ENCODE measurements around the gene CTDSP1. TPM values are rescaled to one million over a fixed set of nuclear protein-coding genes. Genes with fewer than 3 reads are reported as not detected.

CTDSP1 gene
- total RNA-seq, result 10 to 100 TPM; 64.4 to 69.7 TPM

- Mint-ChIP-seq H3K4me3 (peak within 1 kb of the TSS; percentile 91), H3K9me3 (no peaks in the 10 kb centered on the region), H3K36me3 (peaks cover 14% of the 10 kb centered on the region), H3K4me1 (ENCODE audit: low read depth) (peaks cover 47% of the 10 kb centered on the region), H3K27ac (peak within 1 kb of the TSS; percentile 90), H3K27me3 (no peaks in the 10 kb centered on the region)
- POLR2A ChIA-PET, result interaction anchor here (1.1 to 1.2 kb wide), 2 partner anchors 170 to 260 kb away, joined by 3 read pairs; partner anchors contain the start of genes BCS1L and ZNF142
- CTCF ChIA-PET, result interaction anchor here (0.6 to 1.3 kb wide), 6 partner anchors 43 to 260 kb away, joined by 3 to 6 read pairs (median 3); partner anchors contain the start of genes BCS1L, CATIP and ZNF142
- intact Hi-C loops (cut with micrococcal nuclease), result loop anchor here (1.0 to 5.0 kb wide), 4 partner anchors 273 to 848 kb away; partner anchors contain the start of genes CNPPD1, GLB1L, RNF25 and STK16
- peak; percentile 96 for DNase-seq
Observed at GRCh38 chr2:218399391-218400166, at the start of gene CTDSP1. Gene CTDSP1 (plus strand): TSS chr2:218399868. CDS start chr2:218400091, 223 bp downstream.

GRCh38 chr2:218354045-218354444 is 45.6 kb upstream of the CTDSP1 start:
- no peak overlapping the region for H3K4me3 Mint-ChIP-seq
- ChIA-PET CTCF (no interaction called here), POLR2A (no interaction called here)
- peaks cover 14% of the 10 kb centered on the region for H3K9me3 Mint-ChIP-seq
- intact Hi-C loops (cut with micrococcal nuclease), result no loop called here
- peaks cover 2% of the 10 kb centered on the region for H3K36me3 Mint-ChIP-seq
- no peaks in the 10 kb centered on the region for H3K27me3 Mint-ChIP-seq
- H3K4me1 Mint-ChIP-seq (ENCODE audit: low read depth), result no peaks in the 10 kb centered on the region
- no peak overlapping the region for H3K27ac Mint-ChIP-seq
- no peak for DNase-seq

GRCh38 chr2:218354850-218355443 is 44.7 kb upstream of the CTDSP1 start:
- no peaks in the 10 kb centered on the region for H3K27me3 Mint-ChIP-seq
- peaks cover 2% of the 10 kb centered on the region for H3K36me3 Mint-ChIP-seq
- no peaks in the 10 kb centered on the region for H3K4me1 Mint-ChIP-seq (ENCODE audit: low read depth)
- H3K27ac Mint-ChIP-seq, result no peak overlapping the region
- POLR2A ChIA-PET, result no interaction called here
- H3K4me3 Mint-ChIP-seq, result no peak overlapping the region
- CTCF ChIA-PET, result interaction anchor here (0.7 to 4.3 kb wide), 6 partner anchors 16 to 73 kb away, joined by 3 to 59 read pairs (median 8); no protein-coding TSS in a partner anchor
- no peak for DNase-seq
- peaks cover 14% of the 10 kb centered on the region for H3K9me3 Mint-ChIP-seq
- intact Hi-C loops (cut with micrococcal nuclease), result no loop called here

GRCh38 chr2:218357236-218358177 is 42.2 kb upstream of the CTDSP1 start:
- DNase-seq, result no peak
- Mint-ChIP-seq H3K4me1 (ENCODE audit: low read depth) (no peaks in the 10 kb centered on the region), H3K36me3 (no peaks in the 10 kb centered on the region), H3K4me3 (no peak overlapping the region), H3K9me3 (peaks cover 4% of the 10 kb centered on the region), H3K27ac (no peak overlapping the region), H3K27me3 (no peaks in the 10 kb centered on the region)
- ChIA-PET POLR2A (no interaction called here), CTCF (interaction anchor here (0.6 to 4.3 kb wide), 20 partner anchors 10 to 118 kb away, joined by 3 to 60 read pairs (median 5); partner anchors contain the start of genes AAMP, CTDSP1 and PNKD)
- intact Hi-C loops (cut with micrococcal nuclease), result no loop called here

GRCh38 chr2:218360453-218360852 is 39.2 kb upstream of the CTDSP1 start:
- H3K9me3 Mint-ChIP-seq, result no peaks in the 10 kb centered on the region
- no peak overlapping the region for H3K4me3 Mint-ChIP-seq
- DNase-seq, result no peak
- H3K27me3 Mint-ChIP-seq, result no peaks in the 10 kb centered on the region
- H3K36me3 Mint-ChIP-seq, result no peaks in the 10 kb centered on the region
- CTCF ChIA-PET, result interaction anchor here (0.8 to 1.5 kb wide), 3 partner anchors 34 to 59 kb away, joined by 3 to 5 read pairs (median 5); no protein-coding TSS in a partner anchor
- intact Hi-C loops (cut with micrococcal nuclease), result no loop called here
- no peaks in the 10 kb centered on the region for H3K4me1 Mint-ChIP-seq (ENCODE audit: low read depth)
- no peak overlapping the region for H3K27ac Mint-ChIP-seq
- POLR2A ChIA-PET, result interaction anchor here (1.2 to 1.7 kb wide), 2 partner anchors 46 to 59 kb away, joined by 3 read pairs; no protein-coding TSS in a partner anchor

GRCh38 chr2:218362606-218363005 is 37.1 kb upstream of the CTDSP1 start:
- no peak for DNase-seq
- Mint-ChIP-seq H3K4me1 (ENCODE audit: low read depth) (no peaks in the 10 kb centered on the region), H3K4me3 (no peak overlapping the region), H3K27ac (peak overlapping the region; percentile 13), H3K27me3 (no peaks in the 10 kb centered on the region), H3K36me3 (no peaks in the 10 kb centered on the region), H3K9me3 (no peaks in the 10 kb centered on the region)
- CTCF ChIA-PET, result interaction anchor here (0.6 kb wide), 1 partner anchor 10 kb away, joined by 3 read pairs; no protein-coding TSS in a partner anchor
- intact Hi-C loops (cut with micrococcal nuclease), result no loop called here
- POLR2A ChIA-PET, result interaction anchor here (0.5 kb wide), 1 partner anchor 41 kb away, joined by 3 read pairs; no protein-coding TSS in a partner anchor

- no peak overlapping the region for H3K4me3 Mint-ChIP-seq
- no peak overlapping the region for H3K27ac Mint-ChIP-seq
- intact Hi-C loops (cut with micrococcal nuclease), result no loop called here
Observed at GRCh38 chr2:218363736-218364135, 35.9 kb upstream of the CTDSP1 start.

GRCh38 chr2:218364196-218364595 is 35.5 kb upstream of the CTDSP1 start:
- H3K27ac Mint-ChIP-seq, result no peak overlapping the region
- no peaks in the 10 kb centered on the region for H3K27me3 Mint-ChIP-seq
- intact Hi-C loops (cut with micrococcal nuclease), result no loop called here
- ChIA-PET POLR2A (no interaction called here), CTCF (interaction anchor here (1.3 kb wide), 1 partner anchor 72 kb away, joined by 3 read pairs; no protein-coding TSS in a partner anchor)
- H3K9me3 Mint-ChIP-seq, result no peaks in the 10 kb centered on the region
- no peak overlapping the region for H3K4me3 Mint-ChIP-seq
- peaks cover 6% of the 10 kb centered on the region for H3K4me1 Mint-ChIP-seq (ENCODE audit: low read depth)
- DNase-seq, result no peak
- no peaks in the 10 kb centered on the region for H3K36me3 Mint-ChIP-seq

More at GRCh38 chr2:218363736-218364135, 35.9 kb upstream of the CTDSP1 start:
- peaks cover 3% of the 10 kb centered on the region for H3K4me1 Mint-ChIP-seq (ENCODE audit: low read depth)
- no peak for DNase-seq
- H3K27me3 Mint-ChIP-seq, result no peaks in the 10 kb centered on the region
- H3K9me3 Mint-ChIP-seq, result no peaks in the 10 kb centered on the region
- H3K36me3 Mint-ChIP-seq, result no peaks in the 10 kb centered on the region
- ChIA-PET CTCF (interaction anchor here (1.3 kb wide), 1 partner anchor 71 kb away, joined by 3 read pairs; no protein-coding TSS in a partner anchor), POLR2A (no interaction called here)

GRCh38 chr2:218366621-218367414 is 32.9 kb upstream of the CTDSP1 start:
- intact Hi-C loops (cut with micrococcal nuclease), result loop anchor here (1.0 kb wide), 1 partner anchor 29 kb away; no protein-coding TSS in a partner anchor
- Mint-ChIP-seq H3K27me3 (no peaks in the 10 kb centered on the region), H3K36me3 (no peaks in the 10 kb centered on the region), H3K4me3 (peak overlapping the region; percentile 78), H3K27ac (peak overlapping the region; percentile 71), H3K4me1 (ENCODE audit: low read depth) (peaks cover 8% of the 10 kb centered on the region), H3K9me3 (no peaks in the 10 kb centered on the region)
- CTCF ChIA-PET, result interaction anchor here (0.6 to 1.4 kb wide), 6 partner anchors 10 to 96 kb away, joined by 3 to 6 read pairs (median 3); partner anchors contain the start of genes AAMP, CATIP, PNKD and TMBIM1
- no peak for DNase-seq
- POLR2A ChIA-PET, result no interaction called here

GRCh38 chr2:218367415-218368149 is 32.1 kb upstream of the CTDSP1 start:
- intact Hi-C loops (cut with micrococcal nuclease), result loop anchor here (1.0 kb wide), 1 partner anchor 29 kb away; no protein-coding TSS in a partner anchor
- no peaks in the 10 kb centered on the region for H3K36me3 Mint-ChIP-seq
- H3K9me3 Mint-ChIP-seq, result no peaks in the 10 kb centered on the region
- H3K4me3 Mint-ChIP-seq, result peak overlapping the region; percentile 78
- POLR2A ChIA-PET, result no interaction called here
- DNase-seq, result peak; percentile 86
- H3K4me1 Mint-ChIP-seq (ENCODE audit: low read depth), result peaks cover 8% of the 10 kb centered on the region
- no peaks in the 10 kb centered on the region for H3K27me3 Mint-ChIP-seq
- CTCF ChIA-PET, result interaction anchor here (1.1 to 1.4 kb wide), 4 partner anchors 10 to 97 kb away, joined by 3 to 6 read pairs (median 3); partner anchors contain the start of genes AAMP, CATIP, PNKD and TMBIM1
- H3K27ac Mint-ChIP-seq, result peak overlapping the region; percentile 71

All from activated CD4-positive, alpha-beta memory T cell treated with anti-CD3 and anti-CD28 coated beads for 36 hours (primary cell).